ENCODE data around the gene LY9.
"Not testable (repeated sequence)": the region's sequence is repeated elsewhere in the genome, so short reads cannot be mapped to it uniquely, and the experiment has no call there.

LY9 gene

GRCh38 chr1:160782988-160783765, 12.8 kb upstream of the LY9 start:
- not testable (repeated sequence) for H3K4me3 ChIP-seq (ENCODE audit: low read depth in 1 of 5, low read length in 5 of 5); H3K9me3 ChIP-seq (ENCODE audit: control insufficient read depth in 5 of 5, low read length in 5 of 5); H3K9ac ChIP-seq (ENCODE audit: low read length in 5 of 5); H3K27ac ChIP-seq (ENCODE audit: low read depth, low read length); H3K4me1 ChIP-seq (ENCODE audit: control insufficient read depth in 5 of 5, insufficient read depth in 5 of 5, low read length in 5 of 5); H3K27me3 ChIP-seq (ENCODE audit: control insufficient read depth in 5 of 5, insufficient read depth in 4 of 5, low read length in 5 of 5); H3K36me3 ChIP-seq (ENCODE audit: control insufficient read depth in 5 of 5, insufficient read depth in 5 of 5, low read length in 5 of 5)

- Histone ChIP-seq H3K27me3 (ENCODE audit: control insufficient read depth in 5 of 5, insufficient read depth in 4 of 5, low read length in 5 of 5) (no peaks in the 10 kb centered on the region), H3K9me3 (ENCODE audit: control insufficient read depth in 5 of 5, low read length in 5 of 5) (peaks cover 0 to 3% (median 0%) of the 10 kb centered on the region in 5 donors), H3K4me1 (ENCODE audit: control insufficient read depth in 5 of 5, insufficient read depth in 5 of 5, low read length in 5 of 5) (no peaks in the 10 kb centered on the region), H3K36me3 (ENCODE audit: control insufficient read depth in 5 of 5, insufficient read depth in 5 of 5, low read length in 5 of 5) (no peaks in the 10 kb centered on the region), H3K9ac (ENCODE audit: low read length in 5 of 5) (no peak overlapping the region), H3K4me3 (ENCODE audit: low read depth in 1 of 5, low read length in 5 of 5) (no peak overlapping the region), H3K27ac (ENCODE audit: low read depth, low read length) (no peak overlapping the region)
Observed at GRCh38 chr1:160789051-160789701, 6.8 kb upstream of the LY9 start.

- Histone ChIP-seq H3K4me3 (ENCODE audit: low read depth in 1 of 5, low read length in 5 of 5) (no peak overlapping the region), H3K27ac (ENCODE audit: low read depth, low read length) (no peak overlapping the region)
Observed at GRCh38 chr1:160789702-160790611, 6.0 kb upstream of the LY9 start.

GRCh38 chr1:160794376-160794775, 1.6 kb upstream of the LY9 start:
- Histone ChIP-seq H3K9me3 (ENCODE audit: control insufficient read depth in 5 of 5, low read length in 5 of 5) (peaks cover 0 to 3% (median 0%) of the 10 kb centered on the region in 5 donors), H3K9ac (ENCODE audit: low read length in 5 of 5) (no peak overlapping the region), H3K4me1 (ENCODE audit: control insufficient read depth in 5 of 5, insufficient read depth in 5 of 5, low read length in 5 of 5) (no peaks in the 10 kb centered on the region), H3K27ac (ENCODE audit: low read depth, low read length) (no peak overlapping the region), H3K36me3 (ENCODE audit: control insufficient read depth in 5 of 5, insufficient read depth in 5 of 5, low read length in 5 of 5) (no peaks in the 10 kb centered on the region), H3K27me3 (ENCODE audit: control insufficient read depth in 5 of 5, insufficient read depth in 4 of 5, low read length in 5 of 5) (no peaks in the 10 kb centered on the region), H3K4me3 (ENCODE audit: low read depth in 1 of 5, low read length in 5 of 5) (no peak overlapping the region)

More at GRCh38 chr1:160789702-160790611, 6.0 kb upstream of the LY9 start:
- no peaks in the 10 kb centered on the region for H3K4me1 ChIP-seq (ENCODE audit: control insufficient read depth in 5 of 5, insufficient read depth in 5 of 5, low read length in 5 of 5)
- H3K9me3 ChIP-seq (ENCODE audit: control insufficient read depth in 5 of 5, low read length in 5 of 5), result peaks cover 0 to 3% (median 0%) of the 10 kb centered on the region in 5 donors
- H3K27me3 ChIP-seq (ENCODE audit: control insufficient read depth in 5 of 5, insufficient read depth in 4 of 5, low read length in 5 of 5), result no peaks in the 10 kb centered on the region
- H3K9ac ChIP-seq (ENCODE audit: low read length in 5 of 5), result no peak overlapping the region
- H3K36me3 ChIP-seq (ENCODE audit: control insufficient read depth in 5 of 5, insufficient read depth in 5 of 5, low read length in 5 of 5), result no peaks in the 10 kb centered on the region

- no peak overlapping the region for H3K27ac ChIP-seq (ENCODE audit: low read depth, low read length)
- H3K4me3 ChIP-seq (ENCODE audit: low read depth in 1 of 5, low read length in 5 of 5), result no peak overlapping the region
- H3K27me3 ChIP-seq (ENCODE audit: control insufficient read depth in 5 of 5, insufficient read depth in 4 of 5, low read length in 5 of 5), result no peaks in the 10 kb centered on the region
- peaks cover 0 to 3% (median 0%) of the 10 kb centered on the region in 5 donors for H3K9me3 ChIP-seq (ENCODE audit: control insufficient read depth in 5 of 5, low read length in 5 of 5)
- H3K4me1 ChIP-seq (ENCODE audit: control insufficient read depth in 5 of 5, insufficient read depth in 5 of 5, low read length in 5 of 5), result no peaks in the 10 kb centered on the region
- H3K36me3 ChIP-seq (ENCODE audit: control insufficient read depth in 5 of 5, insufficient read depth in 5 of 5, low read length in 5 of 5), result no peaks in the 10 kb centered on the region
- no peak overlapping the region for H3K9ac ChIP-seq (ENCODE audit: low read length in 5 of 5)
Observed at GRCh38 chr1:160797271-160797709, 1.3 kb downstream of the LY9 start.

- no peak overlapping the region for H3K9ac ChIP-seq (ENCODE audit: low read length in 5 of 5)
- no peaks in the 10 kb centered on the region for H3K4me1 ChIP-seq (ENCODE audit: control insufficient read depth in 5 of 5, insufficient read depth in 5 of 5, low read length in 5 of 5)
- peaks cover 0 to 3% (median 0%) of the 10 kb centered on the region in 5 donors for H3K9me3 ChIP-seq (ENCODE audit: control insufficient read depth in 5 of 5, low read length in 5 of 5)
- H3K4me3 ChIP-seq (ENCODE audit: low read depth in 1 of 5, low read length in 5 of 5), result no peak overlapping the region
- H3K27me3 ChIP-seq (ENCODE audit: control insufficient read depth in 5 of 5, insufficient read depth in 4 of 5, low read length in 5 of 5), result no peaks in the 10 kb centered on the region
- H3K27ac ChIP-seq (ENCODE audit: low read depth, low read length), result no peak overlapping the region
- no peaks in the 10 kb centered on the region for H3K36me3 ChIP-seq (ENCODE audit: control insufficient read depth in 5 of 5, insufficient read depth in 5 of 5, low read length in 5 of 5)
Observed at GRCh38 chr1:160797861-160798273, 1.9 kb downstream of the LY9 start.

- Histone ChIP-seq H3K27ac (ENCODE audit: low read depth, low read length) (no peak overlapping the region), H3K4me1 (ENCODE audit: control insufficient read depth in 5 of 5, insufficient read depth in 5 of 5, low read length in 5 of 5) (no peaks in the 10 kb centered on the region), H3K27me3 (ENCODE audit: control insufficient read depth in 5 of 5, insufficient read depth in 4 of 5, low read length in 5 of 5) (no peaks in the 10 kb centered on the region), H3K36me3 (ENCODE audit: control insufficient read depth in 5 of 5, insufficient read depth in 5 of 5, low read length in 5 of 5) (no peaks in the 10 kb centered on the region), H3K4me3 (ENCODE audit: low read depth in 1 of 5, low read length in 5 of 5) (no peak overlapping the region), H3K9me3 (ENCODE audit: control insufficient read depth in 5 of 5, low read length in 5 of 5) (peaks cover 0 to 3% (median 0%) of the 10 kb centered on the region in 5 donors), H3K9ac (ENCODE audit: low read length in 5 of 5) (no peak overlapping the region)
Observed at GRCh38 chr1:160798439-160798838, 2.5 kb downstream of the LY9 start.

GRCh38 chr1:160799641-160800040, 3.7 kb downstream of the LY9 start:
- Histone ChIP-seq H3K27ac (ENCODE audit: low read depth, low read length) (no peak overlapping the region), H3K4me3 (ENCODE audit: low read depth in 1 of 5, low read length in 5 of 5) (no peak overlapping the region), H3K9ac (ENCODE audit: low read length in 5 of 5) (no peak overlapping the region)

GRCh38 chr1:160800142-160800541, 4.2 kb downstream of the LY9 start:
- Histone ChIP-seq H3K9ac (ENCODE audit: low read length in 5 of 5) (no peak overlapping the region), H3K27me3 (ENCODE audit: control insufficient read depth in 5 of 5, insufficient read depth in 4 of 5, low read length in 5 of 5) (no peaks in the 10 kb centered on the region), H3K27ac (ENCODE audit: low read depth, low read length) (no peak overlapping the region), H3K4me3 (ENCODE audit: low read depth in 1 of 5, low read length in 5 of 5) (no peak overlapping the region), H3K4me1 (ENCODE audit: control insufficient read depth in 5 of 5, insufficient read depth in 5 of 5, low read length in 5 of 5) (no peaks in the 10 kb centered on the region), H3K9me3 (ENCODE audit: control insufficient read depth in 5 of 5, low read length in 5 of 5) (no peaks in the 10 kb centered on the region), H3K36me3 (ENCODE audit: control insufficient read depth in 5 of 5, insufficient read depth in 5 of 5, low read length in 5 of 5) (no peaks in the 10 kb centered on the region)

More at GRCh38 chr1:160799641-160800040, 3.7 kb downstream of the LY9 start:
- Histone ChIP-seq H3K27me3 (ENCODE audit: control insufficient read depth in 5 of 5, insufficient read depth in 4 of 5, low read length in 5 of 5) (no peaks in the 10 kb centered on the region), H3K36me3 (ENCODE audit: control insufficient read depth in 5 of 5, insufficient read depth in 5 of 5, low read length in 5 of 5) (no peaks in the 10 kb centered on the region), H3K9me3 (ENCODE audit: control insufficient read depth in 5 of 5, low read length in 5 of 5) (peaks cover 0 to 3% (median 0%) of the 10 kb centered on the region in 5 donors), H3K4me1 (ENCODE audit: control insufficient read depth in 5 of 5, insufficient read depth in 5 of 5, low read length in 5 of 5) (no peaks in the 10 kb centered on the region)
